ENCODE results near the gene USP30.
"Not testable (repeated sequence)": the region's sequence is repeated elsewhere in the genome, so short reads cannot be mapped to it uniquely, and the experiment has no call there.

USP30 gene

GRCh38 chr12:109052097-109052413 is 321 bp upstream of the USP30 start:
- TF ChIP-seq, protein P1, sequence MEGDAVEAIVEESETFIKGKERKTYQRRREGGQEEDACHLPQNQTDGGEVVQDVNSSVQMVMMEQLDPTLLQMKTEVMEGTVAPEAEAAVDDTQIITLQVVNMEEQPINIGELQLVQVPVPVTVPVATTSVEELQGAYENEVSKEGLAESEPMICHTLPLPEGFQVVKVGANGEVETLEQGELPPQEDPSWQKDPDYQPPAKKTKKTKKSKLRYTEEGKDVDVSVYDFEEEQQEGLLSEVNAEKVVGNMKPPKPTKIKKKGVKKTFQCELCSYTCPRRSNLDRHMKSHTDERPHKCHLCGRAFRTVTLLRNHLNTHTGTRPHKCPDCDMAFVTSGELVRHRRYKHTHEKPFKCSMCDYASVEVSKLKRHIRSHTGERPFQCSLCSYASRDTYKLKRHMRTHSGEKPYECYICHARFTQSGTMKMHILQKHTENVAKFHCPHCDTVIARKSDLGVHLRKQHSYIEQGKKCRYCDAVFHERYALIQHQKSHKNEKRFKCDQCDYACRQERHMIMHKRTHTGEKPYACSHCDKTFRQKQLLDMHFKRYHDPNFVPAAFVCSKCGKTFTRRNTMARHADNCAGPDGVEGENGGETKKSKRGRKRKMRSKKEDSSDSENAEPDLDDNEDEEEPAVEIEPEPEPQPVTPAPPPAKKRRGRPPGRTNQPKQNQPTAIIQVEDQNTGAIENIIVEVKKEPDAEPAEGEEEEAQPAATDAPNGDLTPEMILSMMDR (conservative IDR thresholded peaks at IDR 0.05; ENCODE audit: low read depth, low read length) = no peak
- no peaks in the 10 kb centered on the region for H4K20me1 ChIP-seq (ENCODE audit: insufficient read depth)
- H3K4me1 ChIP-seq (ENCODE audit: low read depth, poor library complexity, severe bottlenecking) = peaks cover 9% of the 10 kb centered on the region
- H3K4me3 ChIP-seq (IDR thresholded peaks at IDR 0.05; ENCODE audit: insufficient read depth, low read depth, low read length) = no peak overlapping the region
- H3K27ac ChIP-seq = no peak overlapping the region
- no peaks in the 10 kb centered on the region for H3K36me3 ChIP-seq (ENCODE audit: insufficient read depth)
- H3K9ac ChIP-seq = no peak overlapping the region; the same call in 1 of the 2 replicates
- H3K27me3 ChIP-seq (ENCODE audit: insufficient read depth, low read depth) = no peaks in the 10 kb centered on the region
- no peaks in the 10 kb centered on the region for H3K79me2 ChIP-seq (ENCODE audit: insufficient read depth, low read depth)
- H2AFZ ChIP-seq (ENCODE audit: low read depth) = peak overlapping the region; percentile 80
- peak overlapping the region; percentile 60 for H3K4me2 ChIP-seq

DNA sequence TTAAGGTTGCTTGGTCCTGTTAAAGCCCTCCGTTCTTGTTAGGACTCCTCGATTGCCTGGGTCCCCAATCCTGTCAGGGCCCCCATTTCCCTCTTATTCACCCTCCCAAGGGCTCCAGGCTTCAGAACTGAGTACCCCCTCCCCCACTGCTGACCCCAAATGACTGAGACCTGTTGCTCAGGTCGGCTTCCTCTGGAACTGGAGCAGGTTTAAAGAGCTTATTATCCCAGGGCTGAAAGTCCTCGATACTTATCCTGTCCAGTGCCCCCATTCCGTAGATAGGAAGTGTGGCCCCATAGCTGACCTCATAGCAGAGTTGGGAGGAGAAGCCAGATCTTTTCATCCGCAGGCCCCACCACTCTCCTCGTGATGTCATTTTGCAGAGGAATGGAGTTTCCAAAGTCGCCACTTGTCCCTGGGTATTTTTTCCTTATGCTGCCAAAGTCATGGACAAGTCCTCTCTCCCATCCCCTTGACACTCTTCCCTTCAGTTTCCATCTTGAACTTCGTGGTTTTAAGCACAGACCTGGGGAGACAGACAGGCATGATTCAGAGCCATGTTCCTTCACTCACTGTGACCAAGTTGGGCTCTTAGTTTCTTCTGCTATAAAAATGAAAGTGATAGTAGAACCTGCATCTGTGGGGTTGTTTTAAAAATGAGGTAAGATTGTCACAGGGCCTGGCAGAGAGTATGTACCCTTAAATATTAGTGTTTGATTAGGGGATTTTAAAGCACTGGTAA is 1.2 kb downstream of the USP30 start:
- Histone ChIP-seq H4K20me1 (ENCODE audit: insufficient read depth) (no peaks in the 10 kb centered on the region), H3K9ac (peak overlapping the region; percentile 21), H3K27ac (peak overlapping the region; percentile 45), H3K4me1 (ENCODE audit: low read depth, poor library complexity, severe bottlenecking) (peaks cover 9% of the 10 kb centered on the region), H2AFZ (ENCODE audit: low read depth) (peak overlapping the region; percentile 80), H3K79me2 (ENCODE audit: insufficient read depth, low read depth) (no peaks in the 10 kb centered on the region), H3K27me3 (ENCODE audit: insufficient read depth, low read depth) (no peaks in the 10 kb centered on the region), H3K4me3 (IDR thresholded peaks at IDR 0.05; ENCODE audit: insufficient read depth, low read depth, low read length) (no peak overlapping the region), H3K36me3 (ENCODE audit: insufficient read depth) (no peaks in the 10 kb centered on the region), H3K4me2 (peak overlapping the region; percentile 69)
- TF ChIP-seq, protein P1 (conservative IDR thresholded peaks at IDR 0.05; ENCODE audit: low read depth, low read length) = no peak

DNA sequence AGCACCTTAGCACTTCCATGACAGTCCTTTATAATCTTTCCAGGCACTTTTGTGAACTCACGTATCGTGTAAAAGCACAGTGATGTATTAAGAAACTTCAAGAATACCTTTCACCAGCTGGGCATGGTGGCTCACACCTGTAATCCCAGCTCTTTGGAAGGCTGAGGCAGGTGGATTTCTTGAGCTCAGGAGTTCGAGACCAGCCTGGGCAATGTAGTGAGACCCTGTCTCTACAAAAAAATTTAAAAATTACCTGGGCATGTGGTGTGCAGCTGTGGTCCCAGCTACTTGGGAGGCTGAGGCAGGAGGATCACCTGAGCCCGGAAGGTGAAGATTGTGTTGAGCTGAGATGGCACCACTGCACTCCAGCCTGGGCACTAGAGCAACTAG is 1.7 kb downstream of the USP30 start:
- not testable (repeated sequence) for H3K4me3 ChIP-seq (IDR thresholded peaks at IDR 0.05; ENCODE audit: insufficient read depth, low read depth, low read length)

DNA sequence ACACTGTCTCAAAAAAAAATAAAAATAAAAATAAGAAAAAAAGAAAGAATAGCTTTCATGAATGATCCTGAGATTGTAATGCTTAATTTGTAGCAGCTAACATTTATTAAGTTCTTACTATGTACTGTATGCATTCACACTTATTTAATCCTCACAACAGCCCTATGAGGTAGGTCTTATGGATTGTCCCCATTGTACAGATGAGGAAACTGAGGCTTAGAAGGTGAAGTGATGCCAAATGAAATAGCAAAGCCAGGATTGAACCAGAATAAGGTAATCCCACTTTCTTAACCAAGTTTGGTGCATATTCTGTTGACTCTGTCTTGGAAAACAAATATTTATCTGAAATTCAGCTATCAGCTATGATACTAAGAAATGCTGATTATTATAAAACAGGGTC is 2.1 kb downstream of the USP30 start:
- peak overlapping the region; percentile 21; the same call in 1 of the 2 replicates for H3K9ac ChIP-seq
- no peak overlapping the region for H2AFZ ChIP-seq (ENCODE audit: low read depth)
- peaks cover 9% of the 10 kb centered on the region for H3K4me1 ChIP-seq (ENCODE audit: low read depth, poor library complexity, severe bottlenecking)
- no peaks in the 10 kb centered on the region for H3K27me3 ChIP-seq (ENCODE audit: insufficient read depth, low read depth)
- TF ChIP-seq, protein P1 (conservative IDR thresholded peaks at IDR 0.05; ENCODE audit: low read depth, low read length) = no peak
- peak overlapping the region; percentile 69; the same call in 1 of the 2 replicates for H3K4me2 ChIP-seq
- H3K36me3 ChIP-seq (ENCODE audit: insufficient read depth) = no peaks in the 10 kb centered on the region
- H4K20me1 ChIP-seq (ENCODE audit: insufficient read depth) = no peaks in the 10 kb centered on the region
- 0 out of 2 replicates have a peak overlapping the region, but pooled peaks have one; percentile 45 for H3K27ac ChIP-seq
- no peak overlapping the region for H3K4me3 ChIP-seq (IDR thresholded peaks at IDR 0.05; ENCODE audit: insufficient read depth, low read depth, low read length)
- H3K79me2 ChIP-seq (ENCODE audit: insufficient read depth, low read depth) = no peaks in the 10 kb centered on the region

More for the DNA sequence above, 1.7 kb downstream of the USP30 start:
- H3K27ac ChIP-seq = peak overlapping the region; percentile 45
- H3K79me2 ChIP-seq (ENCODE audit: insufficient read depth, low read depth); H3K27me3 ChIP-seq (ENCODE audit: insufficient read depth, low read depth); H3K4me1 ChIP-seq (ENCODE audit: low read depth, poor library complexity, severe bottlenecking); H3K36me3 ChIP-seq (ENCODE audit: insufficient read depth); H4K20me1 ChIP-seq (ENCODE audit: insufficient read depth): not testable (repeated sequence)
- H2AFZ ChIP-seq (ENCODE audit: low read depth) = peak overlapping the region; percentile 80
- H3K4me2 ChIP-seq = peak overlapping the region; percentile 69
- peak overlapping the region; percentile 21 for H3K9ac ChIP-seq

DNA sequence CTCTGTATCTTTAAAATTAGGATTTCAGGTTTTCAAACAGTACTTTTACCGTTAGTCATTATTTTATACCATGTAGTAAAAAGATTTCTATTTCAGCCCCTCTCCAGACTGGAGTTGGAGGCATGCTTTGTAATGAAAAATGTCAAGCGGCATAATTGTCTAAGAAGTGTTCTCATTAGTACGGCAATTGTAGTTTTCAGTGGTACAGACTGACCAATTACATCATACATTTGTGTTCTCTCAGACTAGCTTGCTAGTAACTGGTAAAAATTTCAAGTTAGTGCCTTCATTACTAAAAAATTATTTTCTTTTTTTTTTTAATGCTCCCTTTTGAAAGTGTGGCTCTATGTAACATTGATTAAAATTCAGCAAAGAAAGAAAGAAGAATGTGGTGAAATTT is 4.5 kb downstream of the USP30 start:
- H3K27ac ChIP-seq = no peak overlapping the region
- no peaks in the 10 kb centered on the region for H3K27me3 ChIP-seq (ENCODE audit: insufficient read depth, low read depth)
- H3K4me2 ChIP-seq = no peak overlapping the region
- no peaks in the 10 kb centered on the region for H3K79me2 ChIP-seq (ENCODE audit: insufficient read depth, low read depth)
- no peak overlapping the region for H3K9ac ChIP-seq
- no peaks in the 10 kb centered on the region for H3K36me3 ChIP-seq (ENCODE audit: insufficient read depth)
- H2AFZ ChIP-seq (ENCODE audit: low read depth) = no peak overlapping the region
- no peak overlapping the region for H3K4me3 ChIP-seq (IDR thresholded peaks at IDR 0.05; ENCODE audit: insufficient read depth, low read depth, low read length)
- H4K20me1 ChIP-seq (ENCODE audit: insufficient read depth) = no peaks in the 10 kb centered on the region
- TF ChIP-seq, protein P1 (conservative IDR thresholded peaks at IDR 0.05; ENCODE audit: low read depth, low read length) = no peak
- H3K4me1 ChIP-seq (ENCODE audit: low read depth, poor library complexity, severe bottlenecking) = peaks cover 9% of the 10 kb centered on the region

All from KMS-11 (cell line).